Measurements from ENCODE around the gene ARSA. TPM values are rescaled to one million over a fixed set of nuclear protein-coding genes. Genes with fewer than 3 reads are reported as not detected.
"Not testable (repeated sequence)": the region's sequence is repeated elsewhere in the genome, so short reads cannot be mapped to it uniquely, and the experiment has no call there.

Gene ARSA
- total RNA-seq, 1 experiment from 2014 or later = 11.3 TPM

GRCh38 chr22:50620593-50621355 lies 7.2 kb downstream of the ARSA start:
- ChIA-PET POLR2A (ENCODE audit: unreplicated experiment) (no interaction called here), CTCF (interaction anchor here (0.6 to 1.8 kb wide), 8 partner anchors 21 to 221 kb away, joined by 3 to 16 read pairs (median 3); partner anchors contain the start of genes MAPK8IP2, SCO2 and SYCE3)
- Histone ChIP-seq H4K20me1 (ENCODE audit: low read length) (no peaks in the 10 kb centered on the region), H3K9ac (ENCODE audit: low read length) (no peak overlapping the region), H3K36me3 (ENCODE audit: low read depth, low read length) (no peaks in the 10 kb centered on the region), H3F3A (ENCODE audit: low read length, unreplicated experiment) (no peaks in the 10 kb centered on the region), H3K4me1 (ENCODE audit: insufficient read depth, low read length) (peaks cover 15% of the 10 kb centered on the region; the same call in 1 of the 2 replicates), H3K4me3 (ENCODE audit: low read length) (peak overlapping the region; percentile 75), H3K27ac (ENCODE audit: low read length) (no peak overlapping the region), H3K27me3 (ENCODE audit: low read length) (no peaks in the 10 kb centered on the region), H3K4me2 (ENCODE audit: low read length) (peak overlapping the region; percentile 98), H3K79me2 (ENCODE audit: low read length) (no peaks in the 10 kb centered on the region), H2AFZ (ENCODE audit: low read length) (peak overlapping the region; percentile 57), H3K9me3 (ENCODE audit: low read length) (no peaks in the 10 kb centered on the region), H3K9me2 (replicated peaks; ENCODE audit: low read length) (no peaks in the 10 kb centered on the region)
- peak; percentile 66; the same call in 1 of the 2 replicates for TF ChIP-seq CTCF (conservative IDR thresholded peaks at IDR 0.05; ENCODE audit: low read depth, low read length)
- TF ChIP-seq EZH2phosphoT487 (IDR thresholded peaks at IDR 0.05; ENCODE audit: borderline replicate concordance, low read length) = no peak
- peak; percentile 69 for ATAC-seq
- peak; percentile 16 for DNase-seq
- intact Hi-C loops (cut with micrococcal nuclease) = loop anchor here (1.0 to 5.0 kb wide), 3 partner anchors 44 to 93 kb away; partner anchors contain the start of gene SCO2
- no TSS peak for BruUV-seq (replicated peaks)

GRCh38 chr22:50614296-50614695 lies 13.7 kb downstream of the ARSA start:
- H3K4me1 ChIP-seq (ENCODE audit: insufficient read depth, low read length); H3K27ac ChIP-seq (ENCODE audit: low read length); H3K36me3 ChIP-seq (ENCODE audit: low read depth, low read length); H3K4me3 ChIP-seq (ENCODE audit: low read length); POLR2A ChIA-PET (ENCODE audit: unreplicated experiment); CTCF ChIA-PET; H3K9me2 ChIP-seq (replicated peaks; ENCODE audit: low read length); H3K9ac ChIP-seq (ENCODE audit: low read length); H3K4me2 ChIP-seq (ENCODE audit: low read length); DNase-seq; H2AFZ ChIP-seq (ENCODE audit: low read length); H3K27me3 ChIP-seq (ENCODE audit: low read length); H3F3A ChIP-seq (ENCODE audit: low read length, unreplicated experiment); H4K20me1 ChIP-seq (ENCODE audit: low read length); intact Hi-C loops (cut with micrococcal nuclease); ATAC-seq; H3K9me3 ChIP-seq (ENCODE audit: low read length); BruUV-seq (replicated peaks); H3K79me2 ChIP-seq (ENCODE audit: low read length): not testable (repeated sequence)

GRCh38 chr22:50613291-50613981 lies 14.5 kb downstream of the ARSA start:
- H3K9ac ChIP-seq (ENCODE audit: low read length) = no peak overlapping the region
- no peaks in the 10 kb centered on the region for H3K9me2 ChIP-seq (replicated peaks; ENCODE audit: low read length)
- H3K27me3 ChIP-seq (ENCODE audit: low read length) = no peaks in the 10 kb centered on the region
- peak overlapping the region; percentile 43; the same call in 1 of the 2 replicates for H2AFZ ChIP-seq (ENCODE audit: low read length)
- intact Hi-C loops (cut with micrococcal nuclease) = no loop called here
- ATAC-seq (peak; percentile 90), DNase-seq (peak; percentile 60)
- H3K9me3 ChIP-seq (ENCODE audit: low read length) = no peaks in the 10 kb centered on the region
- H3K4me3 ChIP-seq (ENCODE audit: low read length) = no peak overlapping the region
- no peaks in the 10 kb centered on the region for H3K79me2 ChIP-seq (ENCODE audit: low read length)
- no peaks in the 10 kb centered on the region for H3K4me1 ChIP-seq (ENCODE audit: insufficient read depth, low read length)
- no TSS peak for BruUV-seq (replicated peaks)
- no peak overlapping the region for H3K27ac ChIP-seq (ENCODE audit: low read length)
- TF ChIP-seq CTCF (conservative IDR thresholded peaks at IDR 0.05; ENCODE audit: low read depth, low read length) (peak; percentile 47; the same call in 1 of the 2 replicates), EZH2phosphoT487 (IDR thresholded peaks at IDR 0.05; ENCODE audit: borderline replicate concordance, low read length) (no peak)
- ChIA-PET POLR2A (ENCODE audit: unreplicated experiment) (no interaction called here), CTCF (no interaction called here)
- H3K4me2 ChIP-seq (ENCODE audit: low read length) = 0 out of 2 replicates have a peak overlapping the region, but pooled peaks have one; percentile 10
- no peaks in the 10 kb centered on the region for H3K36me3 ChIP-seq (ENCODE audit: low read depth, low read length)
- no peaks in the 10 kb centered on the region for H4K20me1 ChIP-seq (ENCODE audit: low read length)
- H3F3A ChIP-seq (ENCODE audit: low read length, unreplicated experiment) = no peaks in the 10 kb centered on the region
